A673 (cell line): Measurements from ENCODE around the gene COL9A3. TPM values are rescaled to one million over a fixed set of nuclear protein-coding genes. Genes with fewer than 3 reads are reported as not detected.

Experiments
- BruUV-seq: library from RNA; stranded (reverse); fragments of 400-500 nt; replicated peaks from 2 replicates; lab custom pipeline; 2021; lab: Mats Ljungman, UMichigan
- CTCF ChIA-PET: fragments of 300-600 bp; sonication (Branson Sonifier 250); formaldehyde crosslinking; loops from one replicate; lab custom pipeline; 2022; ENCODE audit warnings: antibody characterized with exemption; lab: Charles Lee
- POLR2A ChIA-PET: fragments of 300-600 bp; sonication (Branson Sonifier 250); formaldehyde crosslinking; loops from one replicate; lab custom pipeline; 2022; ENCODE audit warnings: antibody characterized with exemption; ENCODE audit not compliant: low non-redundant PET; lab: Charles Lee
- DNase-seq: peaks from one replicate; pipeline ENCODE4 v3.0.0-alpha.2; 2015; ENCODE audit warnings: low spot score
- H3K27ac ChIP-seq: fragments of 200-600 bp; sonication (generic); 2 replicates; pipeline ENCODE4 v1.5.1; 2016; ENCODE audit warnings: mixed run types, low read depth, mild to moderate bottlenecking, mixed read lengths, antibody characterized with exemption, low read length; ENCODE audit not compliant: poor library complexity, severe bottlenecking
- H3K27me3 ChIP-seq: fragments of 200-600 bp; sonication (generic); replicated peaks from 2 replicates; pipeline ENCODE4 v1.6.1; 2017; ENCODE audit warnings: mixed run types, low read depth, mild to moderate bottlenecking, mixed read lengths, antibody characterized with exemption, low read length; ENCODE audit not compliant: insufficient read depth, poor library complexity
- H3K36me3 ChIP-seq: fragments of 200-600 bp; sonication (generic); 2 replicates; pipeline ENCODE4 v1.6.1; 2016; ENCODE audit warnings: mixed run types, mild to moderate bottlenecking, mixed read lengths, antibody characterized with exemption, low read length; ENCODE audit not compliant: insufficient read depth, poor library complexity, severe bottlenecking
- H3K4me1 ChIP-seq: fragments of 200-600 bp; sonication (generic); 2 replicates; pipeline ENCODE4 v1.6.1; 2017; ENCODE audit warnings: mixed run types, mild to moderate bottlenecking, mixed read lengths, antibody characterized with exemption, low read length; ENCODE audit not compliant: insufficient read depth, poor library complexity, severe bottlenecking
- H3K4me3 ChIP-seq: fragments of 200-600 bp; sonication (generic); 2 replicates; pipeline ENCODE4 v1.5.1; 2016; ENCODE audit warnings: low read depth, mixed run types, mild to moderate bottlenecking, mixed read lengths, low read length; ENCODE audit not compliant: poor library complexity, severe bottlenecking
- H3K9me3 ChIP-seq: fragments of 200-600 bp; sonication (generic); 2 replicates; pipeline ENCODE4 v1.6.1; 2016; ENCODE audit warnings: mixed run types, low read depth, mild to moderate bottlenecking, mixed read lengths, antibody characterized with exemption, low read length; ENCODE audit not compliant: poor library complexity, severe bottlenecking
- CTCF ChIP-seq: fragments of 300-800, 200-600 bp; sonication (generic); conservative IDR thresholded peaks from 2 replicates; pipeline ENCODE4 v1.5.1; 2017; ENCODE audit warnings: low read depth, mild to moderate bottlenecking, antibody characterized with exemption, low read length, moderate library complexity, mixed read lengths
- EZH2 ChIP-seq: fragments of 200-600 bp; sonication (generic); IDR thresholded peaks from 2 replicates; pipeline ENCODE4 v1.6.1; 2017; ENCODE audit warnings: borderline replicate concordance, low read depth, mild to moderate bottlenecking, mixed read lengths, antibody characterized with exemption, low read length; ENCODE audit not compliant: poor library complexity, severe bottlenecking
- intact Hi-C: fragments of 100-400 bp; cut with micrococcal nuclease; formaldehyde crosslinking; loops from one replicate; pipeline ENCODE4 v1.10.0; 2022; ENCODE audit not compliant: unreplicated experiment
- total RNA-seq: library from RNA; stranded (reverse); gene quantifications from 2 replicates; pipeline ENCODE4 v1.2.3, GENCODE V29; 2021

COL9A3 gene
- total RNA-seq, 1 experiment from 2014 or later: 8.4 TPM

- TF ChIP-seq CTCF (no peak), EZH2 (no peak)
- H3K36me3 ChIP-seq: peaks cover 16% of the 10 kb centered on the region
- H3K27ac ChIP-seq: peak overlapping the region; percentile 38
- H3K4me3 ChIP-seq: no peak overlapping the region
- peaks cover 34% of the 10 kb centered on the region for H3K4me1 ChIP-seq
- intact Hi-C loops: no loop called here
- ChIA-PET CTCF (interaction anchor here (0.5 kb wide), 1 partner anchor 9 kb away, joined by 6 read pairs; no protein-coding TSS in a partner anchor), POLR2A (no interaction called here)
- H3K9me3 ChIP-seq: no peaks in the 10 kb centered on the region
- BruUV-seq: no TSS peak
- H3K27me3 ChIP-seq: peaks cover 2% of the 10 kb centered on the region
- peak; percentile 90 for DNase-seq
Measured at GRCh38 chr20:62815066-62815991, 1.5 kb upstream of the COL9A3 start.

GRCh38 chr20:62816031-62816883 lies 593 bp upstream of the COL9A3 start:
- intact Hi-C loops: no loop called here
- peaks cover 14% of the 10 kb centered on the region for H3K36me3 ChIP-seq
- H3K27me3 ChIP-seq: peaks cover 2% of the 10 kb centered on the region
- DNase-seq: no peak
- no TSS peak for BruUV-seq
- no peaks in the 10 kb centered on the region for H3K9me3 ChIP-seq
- peak overlapping the region; percentile 49 for H3K4me3 ChIP-seq
- H3K4me1 ChIP-seq: peaks cover 34% of the 10 kb centered on the region
- POLR2A ChIA-PET: interaction anchor here (0.6 kb wide), 1 partner anchor 26 kb away, joined by 3 read pairs; no protein-coding TSS in a partner anchor
- CTCF ChIA-PET: interaction anchor here (0.8 kb wide), 1 partner anchor 245 kb away, joined by 9 read pairs; no protein-coding TSS in a partner anchor
- no peak overlapping the region for H3K27ac ChIP-seq
- TF ChIP-seq EZH2 (no peak), CTCF (no peak)

- intact Hi-C loops: no loop called here
Measured at GRCh38 chr20:62817975-62818591, 1.2 kb downstream of the COL9A3 start.

More at GRCh38 chr20:62817975-62818591, 1.2 kb downstream of the COL9A3 start:
- Histone ChIP-seq H3K4me1 (peaks cover 34% of the 10 kb centered on the region), H3K36me3 (no peaks in the 10 kb centered on the region), H3K9me3 (no peaks in the 10 kb centered on the region), H3K27ac (no peak overlapping the region), H3K4me3 (no peak overlapping the region), H3K27me3 (peaks cover 2% of the 10 kb centered on the region)
- BruUV-seq: no TSS peak
- CTCF ChIA-PET: no interaction called here
- TF ChIP-seq CTCF (no peak), EZH2 (no peak)
- DNase-seq: no peak
- POLR2A ChIA-PET: no interaction called here
